ENCODE results near the gene GLB1L2.

- TF ChIP-seq CTCF (IDR thresholded peaks at IDR 0.05 in 8 of 11, conservative IDR thresholded peaks at IDR 0.05 in 3 of 11) (no peak), POLR2AphosphoS5 (IDR thresholded peaks at IDR 0.05) (no peak), POLR2A (IDR thresholded peaks at IDR 0.05) (no peak)
Measured at GRCh38 chr11:134385774-134386565, 54.2 kb downstream of the GLB1L2 start.

Measured in spleen (tissue), 7 donors.